Measurements from ENCODE around the gene ZYX.

ZYX gene

DNA sequence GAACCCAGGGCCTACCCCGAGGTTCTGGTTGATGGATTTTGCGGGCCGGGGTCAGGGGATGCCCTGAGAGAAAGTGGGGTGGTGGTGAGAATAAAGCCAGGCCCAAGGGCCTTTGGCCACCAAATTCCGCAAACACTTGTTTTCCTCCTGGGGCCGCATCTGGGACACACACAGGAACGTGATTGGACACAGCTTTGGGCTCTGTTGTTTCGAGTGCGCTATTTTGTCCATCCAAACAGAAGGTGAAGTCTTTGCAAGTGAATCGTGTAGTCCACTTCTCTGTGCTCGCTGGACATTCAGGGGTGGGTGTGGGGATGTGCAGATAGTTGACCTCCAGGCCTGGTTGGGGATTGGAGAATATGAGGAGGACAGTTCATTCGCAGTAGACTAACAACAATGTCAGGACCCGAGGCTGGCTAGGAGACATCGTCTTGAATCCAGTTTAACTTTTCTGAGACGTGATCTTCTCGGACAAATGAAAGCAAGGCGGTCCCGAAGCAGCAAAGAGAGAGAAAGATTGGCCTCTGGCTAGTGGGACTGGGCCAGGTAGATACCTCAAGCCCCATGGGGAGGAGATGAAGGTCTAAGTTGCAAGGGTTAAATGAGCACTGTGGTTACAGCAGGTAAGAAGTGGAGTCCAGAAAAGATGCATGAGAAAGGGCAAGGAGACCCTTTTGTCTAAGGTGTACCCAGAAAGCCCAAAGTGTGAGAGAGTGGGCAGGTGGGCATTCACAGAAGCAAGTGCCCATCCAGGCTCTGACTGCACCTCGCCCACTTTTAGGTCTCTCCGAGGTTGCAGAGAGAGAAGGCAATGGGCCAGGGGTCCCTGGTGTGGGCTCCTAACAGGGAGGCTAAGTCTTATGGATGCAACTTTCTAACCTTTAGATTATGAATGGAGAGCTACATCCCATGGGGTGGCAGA, 17.9 kb upstream of the ZYX start:
- ATAC-seq = no peak

DNA sequence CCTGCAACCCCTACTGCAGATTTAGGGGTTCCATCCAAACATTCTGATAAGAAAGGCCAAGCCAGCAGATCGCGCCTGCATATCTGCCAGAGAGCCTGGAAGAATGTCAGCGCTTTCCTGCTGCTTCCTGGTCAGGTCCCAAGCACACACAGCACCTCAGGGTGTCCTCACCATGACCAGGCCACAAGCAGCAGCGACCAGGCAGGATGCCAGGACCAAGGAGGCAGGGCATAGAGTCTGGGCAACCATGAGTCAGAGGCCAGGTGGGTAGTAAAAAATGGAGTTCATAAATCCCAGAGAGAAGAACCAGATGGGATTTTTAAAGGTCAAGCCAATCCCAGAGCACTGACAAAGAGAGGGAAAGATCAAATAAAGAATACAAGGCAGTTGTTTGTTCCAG, 13.2 kb upstream of the ZYX start:
- no peak for DNase-seq
- ATAC-seq = no peak

More for the DNA sequence above, 17.9 kb upstream of the ZYX start:
- no peak for DNase-seq

DNA sequence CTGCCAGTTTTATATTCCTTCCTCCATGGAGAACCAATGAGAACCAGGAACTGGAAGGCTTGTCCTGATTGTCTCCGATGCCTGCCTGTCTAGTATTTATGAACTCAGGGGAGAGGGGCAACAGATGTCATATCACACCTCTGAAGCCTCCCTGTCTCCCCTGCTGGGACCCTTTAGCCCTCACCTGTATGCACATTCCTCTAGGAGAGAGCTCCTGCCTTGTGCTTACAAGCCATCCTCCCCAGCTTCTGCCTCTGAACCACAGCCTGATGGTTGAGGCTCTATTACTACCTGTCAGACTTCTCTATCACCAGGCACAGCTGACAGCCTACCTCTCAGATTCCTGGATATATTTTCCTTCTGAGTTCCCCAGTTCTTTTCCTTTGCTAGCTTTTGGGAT, 12.8 kb upstream of the ZYX start:
- ATAC-seq (no peak), DNase-seq (no peak)

DNA sequence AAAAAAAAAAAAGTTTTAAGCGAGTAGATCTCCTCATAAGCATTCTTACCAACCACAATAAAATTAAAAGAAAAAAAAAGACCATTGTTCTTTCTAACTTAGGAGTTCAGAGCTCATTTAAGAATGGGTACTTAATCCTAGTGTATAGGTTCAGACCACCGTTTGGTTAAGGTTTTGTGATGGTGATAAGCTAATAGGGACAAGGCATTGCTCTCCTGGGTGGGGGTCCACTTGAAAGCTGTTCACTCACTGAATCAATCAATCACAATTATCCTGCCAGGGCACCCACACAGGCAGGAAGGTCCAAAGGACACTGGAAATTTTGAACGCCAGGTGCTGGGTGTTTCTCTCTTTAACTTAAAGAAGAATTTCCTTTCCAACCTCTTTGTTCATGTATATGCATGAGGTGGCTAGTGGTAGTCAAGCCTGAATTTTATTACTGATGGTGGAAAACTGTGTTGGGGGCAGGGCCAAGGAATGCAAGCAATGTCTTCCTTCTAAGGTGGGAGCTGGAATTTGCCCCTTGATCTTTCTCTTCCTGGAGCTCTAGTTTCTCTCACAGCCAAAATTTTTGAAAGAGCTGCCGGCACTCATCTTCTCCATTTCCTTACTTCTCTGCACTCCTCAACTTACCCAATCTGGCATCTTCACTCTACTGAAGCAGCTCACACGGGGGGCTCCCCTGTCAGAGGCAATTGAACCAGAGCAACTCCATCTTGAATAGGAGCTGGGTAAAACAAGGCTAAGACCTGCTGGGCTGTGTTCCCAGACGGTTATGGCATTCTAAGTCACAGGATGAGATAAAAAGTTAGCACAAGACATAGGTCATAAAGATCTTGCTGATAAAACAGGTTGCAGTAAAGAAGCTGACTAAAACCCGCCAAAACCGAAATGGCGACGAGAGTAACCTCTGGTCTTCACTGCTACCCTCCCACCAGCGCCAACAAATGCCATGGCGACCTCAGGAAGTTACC, 11.2 kb upstream of the ZYX start:
- ATAC-seq (peak; percentile 22), DNase-seq (no peak)

DNA sequence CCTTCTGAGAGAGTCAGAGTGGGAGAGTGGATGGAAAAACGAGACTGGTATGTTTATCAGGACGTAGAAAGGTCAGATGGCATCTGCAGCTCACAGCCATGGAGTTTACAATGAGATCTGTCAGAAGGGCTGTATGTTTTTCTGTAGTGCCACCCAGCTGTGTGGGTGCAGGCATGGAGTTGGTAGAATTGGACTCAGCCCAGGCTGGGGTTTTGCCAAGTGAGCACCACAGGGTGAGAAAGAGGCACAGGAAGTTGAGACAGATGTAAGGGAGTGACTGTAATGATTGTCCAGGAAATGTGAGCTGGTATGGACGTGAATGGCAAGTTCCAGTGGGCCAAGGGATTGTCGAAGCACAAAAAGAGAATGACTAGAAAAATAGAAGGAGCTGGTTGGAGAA, 9.1 kb upstream of the ZYX start:
- ATAC-seq = peak; percentile 77
- peak; percentile 62 for DNase-seq

DNA sequence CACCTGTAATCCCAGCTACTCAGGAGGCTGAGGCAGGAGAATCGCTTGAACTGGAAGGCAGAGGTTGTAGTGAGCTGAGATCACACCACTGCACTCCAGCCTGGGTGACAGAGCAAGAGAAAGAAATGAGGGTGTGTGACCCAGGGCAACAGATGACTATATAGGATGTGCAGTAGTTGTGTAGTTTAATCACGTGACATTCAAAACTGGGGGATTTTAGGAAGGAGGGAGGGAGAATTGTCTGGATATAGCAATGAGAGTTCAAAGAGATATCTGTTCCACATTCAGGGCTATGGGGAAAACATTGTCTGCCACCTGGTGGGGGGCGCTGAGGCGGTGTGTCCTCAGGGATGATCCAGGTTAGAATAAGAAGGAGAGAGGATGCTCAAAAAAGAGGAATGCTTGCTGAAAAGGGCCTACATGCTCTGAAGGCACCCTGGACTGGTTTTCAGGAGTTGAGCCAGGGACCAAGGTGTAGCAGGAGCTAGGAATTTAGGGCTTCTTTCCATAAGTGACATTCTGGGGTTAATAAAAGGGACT, 7.8 kb upstream of the ZYX start:
- DNase-seq = no peak
- ATAC-seq = no peak

DNA sequence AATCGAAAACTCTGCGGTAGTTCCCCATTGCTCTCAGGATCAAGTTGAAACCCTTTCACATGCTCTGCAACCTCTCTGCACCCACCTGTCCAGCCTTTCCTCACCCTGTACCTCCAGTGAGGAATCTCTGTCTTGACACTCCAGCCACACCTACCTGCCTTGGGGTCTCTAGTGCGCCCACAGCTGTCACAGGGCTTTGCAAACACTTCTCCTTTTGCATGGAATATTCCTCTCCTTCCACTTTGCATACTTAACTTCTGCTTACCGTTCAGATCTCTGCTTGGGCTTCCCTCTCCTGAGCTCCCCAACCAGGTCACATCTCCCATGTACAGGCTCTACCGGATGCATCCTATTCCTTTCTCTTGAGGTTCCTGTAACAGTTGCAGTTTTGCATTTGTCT, 6.6 kb upstream of the ZYX start:
- DNase-seq (no peak), ATAC-seq (no peak)

DNA sequence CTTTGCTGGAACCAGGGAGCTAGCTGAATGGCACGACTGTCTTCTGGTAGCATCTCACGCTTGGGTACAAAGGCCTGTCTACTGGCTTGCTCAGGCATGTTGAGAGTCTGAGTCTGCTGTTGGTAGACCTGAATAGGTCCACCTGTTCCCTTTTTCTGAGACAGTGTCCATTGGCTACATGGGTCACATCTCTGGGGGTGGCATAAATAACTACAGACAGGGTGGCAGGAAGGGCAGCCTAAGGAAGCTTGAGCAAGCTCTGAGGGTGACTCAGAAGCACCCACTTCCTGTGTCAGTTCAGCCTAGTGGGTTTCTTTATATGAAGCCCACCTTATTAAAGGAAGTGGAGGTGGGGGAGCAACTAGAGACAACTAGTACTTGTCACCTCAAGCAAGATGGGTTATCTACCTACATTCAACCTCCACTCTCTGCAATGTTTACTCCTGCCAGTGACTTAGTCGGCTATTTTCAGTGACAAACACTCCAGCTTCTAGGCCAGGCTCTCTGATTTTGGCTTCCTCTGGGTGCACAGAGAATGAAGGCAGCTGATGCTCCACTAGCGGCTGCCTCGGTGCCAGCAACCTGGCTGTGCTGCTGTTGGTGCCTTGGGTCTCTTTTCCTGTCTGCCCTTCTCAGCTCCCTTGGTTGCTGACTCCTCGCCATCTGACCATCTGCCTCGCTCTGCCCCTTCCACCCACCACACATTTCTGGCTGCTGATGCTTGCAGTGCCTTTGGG, 5.7 kb upstream of the ZYX start:
- DNase-seq = peak; percentile 50
- ATAC-seq = peak; percentile 59

DNA sequence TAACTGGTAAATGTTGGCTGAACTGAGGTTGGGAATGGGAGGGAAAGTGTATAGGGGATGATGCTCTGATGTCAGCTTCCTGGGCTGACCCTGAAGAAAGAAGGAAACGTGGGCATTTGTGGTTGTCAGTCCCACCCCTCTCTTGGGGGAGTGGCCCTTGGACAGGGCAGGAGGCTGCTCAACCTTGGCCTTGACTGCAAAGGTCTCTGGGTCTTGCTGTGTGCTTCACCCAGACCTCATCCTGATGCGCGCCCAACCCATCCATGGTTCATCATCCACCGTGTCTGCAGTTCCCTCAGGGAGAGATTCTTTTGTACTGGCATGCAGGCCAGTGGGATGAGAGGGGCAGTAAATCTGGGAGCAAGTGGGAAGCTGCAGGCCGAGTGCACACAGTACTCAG, 4.7 kb upstream of the ZYX start:
- no peak for DNase-seq
- no peak for ATAC-seq

DNA sequence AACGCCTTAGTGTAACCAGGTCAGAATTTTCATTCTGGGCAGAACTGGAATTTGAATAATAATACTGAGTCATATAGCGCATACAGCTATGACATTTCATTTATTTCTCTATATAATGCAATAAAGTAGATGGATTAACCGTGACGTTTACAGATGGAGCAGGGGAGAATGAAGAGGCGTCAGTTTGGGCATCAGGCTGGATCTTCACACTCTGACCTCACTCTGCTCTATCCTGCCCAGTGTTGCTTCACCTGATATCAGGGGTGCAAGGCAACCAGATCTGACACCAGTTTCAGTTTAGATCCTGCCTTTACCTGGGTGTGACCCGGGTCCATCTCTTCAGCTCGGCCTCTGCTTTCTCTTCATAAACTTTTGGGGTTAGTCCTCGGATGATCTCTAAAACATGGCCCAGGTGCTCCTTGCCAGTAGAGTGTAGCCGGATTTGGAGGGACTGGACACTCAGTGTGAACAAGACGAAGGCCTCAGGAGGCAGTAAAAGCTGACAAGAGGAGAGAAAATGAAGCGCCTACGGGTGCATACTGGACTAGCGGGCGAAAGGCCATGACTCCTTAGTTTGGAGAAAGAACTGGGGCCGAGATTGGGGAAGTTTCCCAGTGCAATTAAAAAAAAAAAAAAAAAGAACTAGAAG, 1.4 kb upstream of the ZYX start:
- DNase-seq = no peak
- ATAC-seq = no peak

DNA sequence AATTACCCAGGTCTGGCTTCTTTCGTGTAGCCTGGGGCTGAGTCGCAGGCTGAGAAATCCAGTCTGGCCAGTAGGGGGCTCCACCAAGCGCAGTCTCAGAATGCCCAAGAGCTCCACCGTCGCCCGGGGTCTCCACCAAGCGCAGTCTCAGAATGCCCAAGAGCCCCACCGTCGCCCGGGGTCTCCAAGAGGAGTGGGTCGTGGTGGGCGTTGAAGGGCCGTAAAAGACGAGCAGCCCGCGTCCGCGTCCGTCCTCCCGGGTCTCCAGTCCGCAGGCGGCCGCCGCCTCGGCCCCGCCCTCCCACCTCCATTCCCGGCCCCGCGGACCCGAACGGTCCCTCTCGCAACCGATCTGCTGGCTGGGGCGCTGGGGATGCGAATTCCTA, 892 bp upstream of the ZYX start:
- ATAC-seq (peak; percentile 50), DNase-seq (peak; percentile 90)

DNA sequence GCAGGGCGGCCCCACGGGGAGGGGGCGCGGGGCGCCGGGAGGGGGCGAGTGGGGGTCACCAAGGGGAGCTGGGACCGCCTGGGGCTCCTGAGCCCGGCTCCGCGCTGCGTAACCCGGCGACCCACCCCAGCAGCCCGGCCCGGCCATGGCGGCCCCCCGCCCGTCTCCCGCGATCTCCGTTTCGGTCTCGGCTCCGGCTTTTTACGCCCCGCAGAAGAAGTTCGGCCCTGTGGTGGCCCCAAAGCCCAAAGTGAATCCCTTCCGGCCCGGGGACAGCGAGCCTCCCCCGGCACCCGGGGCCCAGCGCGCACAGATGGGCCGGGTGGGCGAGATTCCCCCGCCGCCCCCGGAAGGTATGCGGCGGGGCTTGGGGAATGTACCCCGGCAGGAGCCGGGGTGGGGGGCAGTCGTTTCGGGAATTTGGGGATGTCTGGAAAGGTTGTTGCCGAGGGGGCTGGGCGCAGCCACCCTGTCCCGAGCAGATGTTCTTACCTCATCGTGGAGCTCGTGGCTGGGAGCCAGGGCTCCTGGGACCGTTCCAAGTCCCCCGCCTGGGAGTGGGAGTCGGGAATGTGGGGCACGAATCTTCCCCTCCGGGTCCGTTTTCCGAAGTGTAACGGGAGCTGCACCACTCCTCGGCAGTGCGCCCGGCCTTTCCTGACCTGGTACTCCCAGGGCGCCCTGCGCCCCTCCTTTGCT, 431 bp downstream of the ZYX start:
- ATAC-seq (peak; percentile 1), DNase-seq (peak; percentile 37)

DNA sequence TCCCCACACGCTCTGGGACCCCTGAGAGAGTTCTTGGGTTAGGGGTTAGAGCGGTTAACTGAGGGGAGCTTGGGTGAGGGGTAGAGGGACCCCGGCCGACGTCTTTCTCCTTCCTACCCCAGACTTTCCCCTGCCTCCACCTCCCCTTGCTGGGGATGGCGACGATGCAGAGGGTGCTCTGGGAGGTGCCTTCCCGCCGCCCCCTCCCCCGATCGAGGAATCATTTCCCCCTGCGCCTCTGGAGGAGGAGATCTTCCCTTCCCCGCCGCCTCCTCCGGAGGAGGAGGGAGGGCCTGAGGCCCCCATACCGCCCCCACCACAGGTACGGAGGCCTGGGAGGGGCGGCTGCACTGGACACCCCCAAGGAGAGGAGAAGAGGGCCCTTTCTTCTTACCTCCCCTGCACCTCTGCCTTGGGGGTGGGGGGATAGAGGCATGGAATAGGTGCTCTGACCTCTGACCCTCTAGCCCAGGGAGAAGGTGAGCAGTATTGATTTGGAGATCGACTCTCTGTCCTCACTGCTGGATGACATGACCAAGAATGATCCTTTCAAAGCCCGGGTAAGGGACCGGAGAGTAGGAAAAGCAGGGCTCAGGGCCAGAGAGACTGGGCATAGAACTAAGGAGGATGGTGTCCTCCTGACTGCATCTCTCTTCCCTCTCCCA, 1.1 kb downstream of the ZYX start:
- DNase-seq (no peak), ATAC-seq (no peak)

DNA sequence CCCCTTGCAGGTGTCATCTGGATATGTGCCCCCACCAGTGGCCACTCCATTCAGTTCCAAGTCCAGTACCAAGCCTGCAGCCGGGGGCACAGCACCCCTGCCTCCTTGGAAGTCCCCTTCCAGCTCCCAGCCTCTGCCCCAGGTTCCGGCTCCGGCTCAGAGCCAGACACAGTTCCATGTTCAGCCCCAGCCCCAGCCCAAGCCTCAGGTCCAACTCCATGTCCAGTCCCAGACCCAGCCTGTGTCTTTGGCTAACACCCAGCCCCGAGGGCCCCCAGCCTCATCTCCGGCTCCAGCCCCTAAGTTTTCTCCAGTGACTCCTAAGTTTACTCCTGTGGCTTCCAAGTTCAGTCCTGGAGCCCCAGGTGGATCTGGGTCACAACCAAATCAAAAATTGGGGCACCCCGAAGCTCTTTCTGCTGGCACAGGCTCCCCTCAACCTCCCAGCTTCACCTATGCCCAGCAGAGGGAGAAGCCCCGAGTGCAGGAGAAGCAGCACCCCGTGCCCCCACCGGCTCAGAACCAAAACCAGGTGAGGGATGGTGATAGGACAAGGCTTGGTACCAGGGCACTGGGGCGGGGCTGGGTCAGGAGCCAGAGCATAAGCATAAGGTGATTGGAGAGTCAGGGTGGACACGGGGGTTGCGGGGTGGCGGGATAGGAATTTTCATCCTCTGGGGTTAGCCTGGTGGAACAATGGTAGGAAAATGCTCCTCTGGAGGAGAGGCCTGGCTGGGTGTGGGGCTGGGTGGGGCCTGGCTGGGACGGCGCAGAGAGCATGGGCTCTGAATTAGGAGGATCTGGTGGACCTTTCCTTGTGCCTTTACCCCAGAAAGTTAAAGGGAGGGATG, 1.9 kb downstream of the ZYX start:
- ATAC-seq = no peak
- DNase-seq = no peak

DNA sequence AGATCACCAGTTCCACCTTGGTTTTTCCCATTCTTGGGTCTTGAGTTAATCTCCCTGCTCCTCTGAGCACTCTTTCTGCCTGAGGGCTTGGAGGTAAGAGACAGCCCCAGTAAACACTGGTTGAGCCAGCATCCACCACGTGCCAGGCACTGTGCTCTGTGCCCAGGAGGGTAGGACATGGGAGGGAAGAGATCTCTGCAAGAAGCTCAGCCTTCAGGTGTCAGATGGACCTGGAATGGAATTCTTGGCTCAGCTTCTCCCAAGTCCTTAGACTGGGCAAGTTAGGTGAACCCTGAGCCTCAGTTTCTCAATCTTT, 2.5 kb downstream of the ZYX start:
- ATAC-seq = no peak
- DNase-seq = no peak

DNA sequence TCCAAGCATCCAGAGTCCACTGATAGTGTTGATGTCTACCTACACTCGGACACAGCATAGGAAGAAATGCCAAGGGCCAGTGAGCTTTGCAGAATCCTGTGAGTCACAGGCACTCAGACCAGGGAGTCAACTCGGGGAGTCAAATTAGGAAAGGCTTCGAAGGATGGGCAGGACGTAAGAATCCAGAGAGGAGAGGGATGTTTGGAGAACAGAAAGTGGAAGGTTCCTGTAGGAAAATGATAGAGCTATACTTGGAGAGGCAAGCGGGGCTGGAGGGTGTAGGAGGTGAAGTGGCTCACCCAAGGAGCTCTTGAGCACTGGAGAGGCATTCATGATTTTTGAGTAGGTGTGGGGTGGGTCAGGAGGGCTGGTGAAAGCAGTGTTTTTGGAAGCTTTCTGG, 3.0 kb downstream of the ZYX start:
- DNase-seq (no peak), ATAC-seq (no peak)

DNA sequence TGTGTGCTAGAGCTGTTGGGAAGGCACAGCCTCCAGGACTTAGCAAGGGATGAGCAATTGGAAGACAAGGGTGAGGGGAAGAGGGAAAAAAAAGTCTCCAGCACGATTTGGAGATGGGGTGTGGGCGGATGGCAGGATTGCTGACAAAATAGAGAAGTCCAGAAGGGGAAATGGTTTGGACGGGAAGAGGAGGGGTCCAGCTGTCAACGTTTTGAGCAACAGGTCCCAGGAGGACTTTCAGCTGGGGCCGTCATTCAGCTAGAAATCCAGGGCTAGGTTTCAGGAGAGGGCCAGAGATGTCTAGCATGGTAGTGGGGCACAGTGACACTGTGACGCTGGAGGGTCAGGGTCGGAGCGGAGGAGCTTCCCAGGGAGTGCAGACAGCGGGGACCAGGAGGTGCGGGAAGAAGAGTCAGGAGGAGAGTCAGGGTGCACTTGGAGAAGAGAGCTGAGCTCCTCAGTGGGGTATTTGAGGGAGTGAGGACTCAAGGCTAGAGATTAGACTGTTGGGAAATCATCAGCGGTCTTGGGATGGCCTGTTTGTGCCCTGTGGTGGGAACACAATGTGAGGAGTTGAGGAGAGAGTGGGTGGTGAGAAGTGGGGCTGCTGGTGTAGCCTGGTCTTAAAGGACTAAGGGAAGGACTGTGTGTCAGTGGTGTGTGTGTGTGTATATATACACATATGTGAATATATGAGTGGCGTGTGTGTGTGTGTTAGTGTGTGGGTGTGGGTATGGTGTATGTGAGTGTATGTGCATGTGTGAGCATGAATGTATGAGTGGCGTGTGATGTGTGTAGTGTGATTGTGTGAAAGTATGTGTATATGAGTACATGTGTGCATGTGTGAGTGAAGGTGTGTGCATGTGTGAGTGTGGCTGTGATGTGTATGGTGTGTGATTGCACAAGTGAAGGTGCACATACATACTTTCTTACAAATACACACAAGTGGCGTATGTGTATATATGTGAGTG, 3.8 kb downstream of the ZYX start:
- ATAC-seq (no peak), DNase-seq (no peak)

Measured in stimulated activated naive CD8-positive, alpha-beta T cell treated with anti-CD3 and anti-CD28 coated beads, Interleukin-15, Interleukin-2, amounts not matched to agents 100 U/mL and 50 U/mL, for 24 hours (primary cell).